GM12864 (cell line): ENCODE results near the gene CTSO.

ENCODE experiments used
- DNase-seq: peaks from one replicate; pipeline ENCODE4 v3.0.0-alpha.2; 2011; ENCODE audit warnings: low read depth
- H3K4me3 ChIP-seq: 2 replicates; pipeline ENCODE4 v1.5.1; 2011; ENCODE audit warnings: mild to moderate bottlenecking, low read depth, low read length, control low read depth
- TF ChIP-seq, protein P1 (sequence below): IDR thresholded peaks from 2 replicates; pipeline ENCODE4 v1.5.1; 2011; ENCODE audit warnings: low read depth, mild to moderate bottlenecking, moderate library complexity, low read length, control low read depth, inconsistent platforms; ENCODE audit errors: missing control alignments

Gene CTSO

DNA sequence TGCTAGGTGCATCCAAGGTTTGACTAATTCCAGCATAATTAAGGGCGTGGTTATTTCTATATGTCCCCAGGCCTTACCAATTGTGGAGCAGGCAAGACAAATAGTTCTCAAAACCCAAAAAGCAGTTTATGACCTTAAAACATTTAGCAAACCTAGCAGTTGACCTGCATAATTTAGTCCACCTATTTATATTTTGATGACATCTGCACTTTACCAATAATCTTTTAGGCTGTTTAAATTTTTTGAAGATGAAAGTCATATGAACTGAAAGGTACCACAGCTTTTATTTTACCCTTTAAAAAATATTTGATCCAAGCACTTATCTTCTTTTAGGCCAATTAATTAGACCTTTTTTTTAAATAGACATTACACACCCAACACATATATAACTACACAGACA, 77.8 kb downstream of the CTSO start:
- TF ChIP-seq, protein P1, sequence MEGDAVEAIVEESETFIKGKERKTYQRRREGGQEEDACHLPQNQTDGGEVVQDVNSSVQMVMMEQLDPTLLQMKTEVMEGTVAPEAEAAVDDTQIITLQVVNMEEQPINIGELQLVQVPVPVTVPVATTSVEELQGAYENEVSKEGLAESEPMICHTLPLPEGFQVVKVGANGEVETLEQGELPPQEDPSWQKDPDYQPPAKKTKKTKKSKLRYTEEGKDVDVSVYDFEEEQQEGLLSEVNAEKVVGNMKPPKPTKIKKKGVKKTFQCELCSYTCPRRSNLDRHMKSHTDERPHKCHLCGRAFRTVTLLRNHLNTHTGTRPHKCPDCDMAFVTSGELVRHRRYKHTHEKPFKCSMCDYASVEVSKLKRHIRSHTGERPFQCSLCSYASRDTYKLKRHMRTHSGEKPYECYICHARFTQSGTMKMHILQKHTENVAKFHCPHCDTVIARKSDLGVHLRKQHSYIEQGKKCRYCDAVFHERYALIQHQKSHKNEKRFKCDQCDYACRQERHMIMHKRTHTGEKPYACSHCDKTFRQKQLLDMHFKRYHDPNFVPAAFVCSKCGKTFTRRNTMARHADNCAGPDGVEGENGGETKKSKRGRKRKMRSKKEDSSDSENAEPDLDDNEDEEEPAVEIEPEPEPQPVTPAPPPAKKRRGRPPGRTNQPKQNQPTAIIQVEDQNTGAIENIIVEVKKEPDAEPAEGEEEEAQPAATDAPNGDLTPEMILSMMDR = no peak
- DNase-seq = no peak
- H3K4me3 ChIP-seq = no peak overlapping the region
